Calu3 (cell line): Measurements from ENCODE around the gene VPS50. TPM values are rescaled to one million over a fixed set of nuclear protein-coding genes. Genes with fewer than 3 reads are reported as not detected.

Source experiments
- BruUV-seq: library from RNA; stranded (reverse); fragments of 400-500 nt; replicated peaks from 2 replicates; lab custom pipeline; 2021; lab: Mats Ljungman, UMichigan
- CTCF ChIA-PET: fragments of 300-600 bp; sonication (Branson Sonifier 250); formaldehyde crosslinking; loops from one replicate; lab custom pipeline; 2022; ENCODE audit warnings: antibody characterized with exemption; lab: Charles Lee
- DNase-seq: peaks from one replicate; pipeline ENCODE4 v3.0.0; 2022
- H3K27ac Mint-ChIP-seq: one replicate; pipeline ENCODE4 v1.8.0; 2022; ENCODE audit warnings: mixed read lengths; ENCODE audit not compliant: unreplicated experiment
- H3K27me3 Mint-ChIP-seq: one replicate; pipeline ENCODE4 v1.8.0; 2022; ENCODE audit warnings: mixed read lengths; ENCODE audit not compliant: unreplicated experiment
- H3K36me3 Mint-ChIP-seq: one replicate; pipeline ENCODE4 v1.8.0; 2022; ENCODE audit warnings: mild to moderate bottlenecking, moderate library complexity, mixed read lengths; ENCODE audit not compliant: insufficient read depth, unreplicated experiment
- H3K4me1 Mint-ChIP-seq: one replicate; pipeline ENCODE4 v1.8.0; 2022; ENCODE audit warnings: mild to moderate bottlenecking, low read depth, mixed read lengths; ENCODE audit not compliant: unreplicated experiment
- H3K4me3 Mint-ChIP-seq: one replicate; pipeline ENCODE4 v1.8.0; 2022; ENCODE audit warnings: mild to moderate bottlenecking, low read depth, moderate library complexity, mixed read lengths; ENCODE audit not compliant: unreplicated experiment
- H3K9me3 Mint-ChIP-seq: one replicate; pipeline ENCODE4 v1.8.0; 2022; ENCODE audit warnings: low read depth, mixed read lengths; ENCODE audit not compliant: unreplicated experiment
- CTCF ChIP-seq: fragments of 200-600 bp; IDR thresholded peaks from one replicate; pipeline ENCODE4 v1.8.0; 2022; ENCODE audit warnings: antibody characterized with exemption; ENCODE audit not compliant: unreplicated experiment
- intact Hi-C: fragments of 100-400 bp; cut with micrococcal nuclease; formaldehyde crosslinking; loops from one replicate; pipeline ENCODE4 v1.10.0; 2022; ENCODE audit not compliant: unreplicated experiment
- total RNA-seq: library from RNA; stranded (reverse); gene quantifications from 2 replicates; pipeline ENCODE4 v1.2.3, GENCODE V29; 2022

VPS50 gene
- total RNA-seq, 1 experiment from 2014 or later: 36.9 TPM

GRCh38 chr7:93375603-93376002 is 143.4 kb downstream of the VPS50 start:
- TF ChIP-seq CTCF: no peak
- no peak overlapping the region for H3K27ac Mint-ChIP-seq
- BruUV-seq: no TSS peak
- DNase-seq: no peak
- no peak overlapping the region for H3K4me3 Mint-ChIP-seq
- no peaks in the 10 kb centered on the region for H3K4me1 Mint-ChIP-seq
- CTCF ChIA-PET: no interaction called here
- no peaks in the 10 kb centered on the region for H3K36me3 Mint-ChIP-seq
- no peaks in the 10 kb centered on the region for H3K9me3 Mint-ChIP-seq
- peaks cover 44% of the 10 kb centered on the region for H3K27me3 Mint-ChIP-seq
- intact Hi-C loops: no loop called here

- H3K27ac Mint-ChIP-seq: no peak overlapping the region
- BruUV-seq: no TSS peak
- no peak for DNase-seq
- TF ChIP-seq CTCF: no peak
- H3K4me1 Mint-ChIP-seq: no peaks in the 10 kb centered on the region
- H3K27me3 Mint-ChIP-seq: peaks cover 41% of the 10 kb centered on the region
- no peaks in the 10 kb centered on the region for H3K36me3 Mint-ChIP-seq
- no peaks in the 10 kb centered on the region for H3K9me3 Mint-ChIP-seq
- intact Hi-C loops: no loop called here
- no peak overlapping the region for H3K4me3 Mint-ChIP-seq
- CTCF ChIA-PET: no interaction called here
These were observed 146.1 kb downstream of the VPS50 start for GRCh38 chr7:93378131-93378760.

- H3K4me3 Mint-ChIP-seq: no peak overlapping the region
- no peaks in the 10 kb centered on the region for H3K36me3 Mint-ChIP-seq
- no peak for DNase-seq
- intact Hi-C loops: no loop called here
- no peaks in the 10 kb centered on the region for H3K9me3 Mint-ChIP-seq
- no peak for TF ChIP-seq CTCF
- no peak overlapping the region for H3K27ac Mint-ChIP-seq
- no peaks in the 10 kb centered on the region for H3K4me1 Mint-ChIP-seq
- CTCF ChIA-PET: no interaction called here
- no TSS peak for BruUV-seq
- peaks cover 52% of the 10 kb centered on the region for H3K27me3 Mint-ChIP-seq
These were observed 150.2 kb downstream of the VPS50 start for GRCh38 chr7:93382362-93382761.

- Mint-ChIP-seq H3K4me1 (no peaks in the 10 kb centered on the region), H3K9me3 (no peaks in the 10 kb centered on the region), H3K27me3 (peaks cover 28% of the 10 kb centered on the region), H3K36me3 (no peaks in the 10 kb centered on the region), H3K27ac (no peak overlapping the region), H3K4me3 (no peak overlapping the region)
- no TSS peak for BruUV-seq
- intact Hi-C loops: no loop called here
- no peak for DNase-seq
- CTCF ChIA-PET: no interaction called here
- TF ChIP-seq CTCF: no peak
These were observed 158.5 kb downstream of the VPS50 start for GRCh38 chr7:93390660-93391059.
